Epithelial cell of prostate (primary cell): ENCODE data around the gene OPCML.

Source experiments
- DNase-seq: peaks from one replicate; pipeline ENCODE4 v3.0.0-alpha.2; 2011; ENCODE audit warnings: low read depth, low spot score
- H3K27ac ChIP-seq: fragments of 450-650 bp; 2 replicates; pipeline ENCODE4 v1.5.1; 2017; ENCODE audit warnings: mild to moderate bottlenecking

The OPCML gene

GRCh38 chr11:132892876-132893275 lies 639.4 kb downstream of the OPCML start:
- no peak for DNase-seq
- H3K27ac ChIP-seq = no peak overlapping the region

GRCh38 chr11:132888226-132888625 lies 644.1 kb downstream of the OPCML start:
- no peak for DNase-seq
- H3K27ac ChIP-seq = no peak overlapping the region

GRCh38 chr11:132886335-132886734 lies 646.0 kb downstream of the OPCML start:
- no peak overlapping the region for H3K27ac ChIP-seq
- no peak for DNase-seq

GRCh38 chr11:132883241-132883640 lies 649.1 kb downstream of the OPCML start:
- no peak for DNase-seq
- H3K27ac ChIP-seq = no peak overlapping the region

GRCh38 chr11:132881622-132882021 lies 650.7 kb downstream of the OPCML start:
- DNase-seq = no peak
- no peak overlapping the region for H3K27ac ChIP-seq

GRCh38 chr11:132878111-132878510 lies 654.2 kb downstream of the OPCML start:
- DNase-seq = no peak
- H3K27ac ChIP-seq = no peak overlapping the region

- no peak for DNase-seq
- H3K27ac ChIP-seq = no peak overlapping the region
These were observed 655.6 kb downstream of the OPCML start for GRCh38 chr11:132876705-132877104.

- no peak overlapping the region for H3K27ac ChIP-seq
- DNase-seq = no peak
These were observed 656.1 kb downstream of the OPCML start for GRCh38 chr11:132876239-132876638.

- H3K27ac ChIP-seq = no peak overlapping the region
- peak; percentile 5 for DNase-seq
These were observed 657.7 kb downstream of the OPCML start for GRCh38 chr11:132874638-132875037.

- DNase-seq = no peak
These were observed 658.5 kb downstream of the OPCML start for GRCh38 chr11:132873841-132874240.

GRCh38 chr11:132872211-132872610 lies 660.1 kb downstream of the OPCML start:
- no peak overlapping the region for H3K27ac ChIP-seq
- no peak for DNase-seq

More at GRCh38 chr11:132873841-132874240, 658.5 kb downstream of the OPCML start:
- H3K27ac ChIP-seq = no peak overlapping the region

- peak; percentile 10 for DNase-seq
- no peak overlapping the region for H3K27ac ChIP-seq
These were observed 665.3 kb downstream of the OPCML start for GRCh38 chr11:132866783-132867545.

GRCh38 chr11:132865623-132866022 lies 666.7 kb downstream of the OPCML start:
- no peak overlapping the region for H3K27ac ChIP-seq
- DNase-seq = no peak

GRCh38 chr11:132864811-132865576 lies 667.3 kb downstream of the OPCML start:
- DNase-seq = no peak
- no peak overlapping the region for H3K27ac ChIP-seq

- no peak for DNase-seq
- H3K27ac ChIP-seq = no peak overlapping the region
These were observed 669.4 kb downstream of the OPCML start for GRCh38 chr11:132862933-132863332.

- no peak overlapping the region for H3K27ac ChIP-seq
- no peak for DNase-seq
These were observed 670.2 kb downstream of the OPCML start for GRCh38 chr11:132862137-132862536.

GRCh38 chr11:132859306-132859705 lies 673.0 kb downstream of the OPCML start:
- no peak overlapping the region for H3K27ac ChIP-seq

GRCh38 chr11:132858223-132858622 lies 674.1 kb downstream of the OPCML start:
- H3K27ac ChIP-seq = no peak overlapping the region
- DNase-seq = no peak

More at GRCh38 chr11:132859306-132859705, 673.0 kb downstream of the OPCML start:
- DNase-seq = no peak

- DNase-seq = no peak
- H3K27ac ChIP-seq = no peak overlapping the region
These were observed 676.3 kb downstream of the OPCML start for GRCh38 chr11:132856032-132856431.

GRCh38 chr11:132855516-132855915 lies 676.8 kb downstream of the OPCML start:
- DNase-seq = no peak
- no peak overlapping the region for H3K27ac ChIP-seq

- DNase-seq = no peak
- H3K27ac ChIP-seq = no peak overlapping the region
These were observed 678.4 kb downstream of the OPCML start for GRCh38 chr11:132853886-132854285.
